HepG2 (cell line): ENCODE data around the gene TBC1D22A. TPM values are rescaled to one million over a fixed set of nuclear protein-coding genes. Genes with fewer than 3 reads are reported as not detected.

Experiments
- ATAC-seq: fragments of 200-7000 bp; cut with Tn5 transposase; 3 replicates; pipeline ENCODE4 v1.9.1; 2020; ENCODE audit warnings: mild to moderate bottlenecking, moderate library complexity
- BruUV-seq: library from RNA; stranded (reverse); fragments of 400-500 nt; replicated peaks from 2 replicates; lab custom pipeline; 2021; lab: Mats Ljungman, UMichigan
- CTCF ChIA-PET: fragments of 300-600 bp; formaldehyde crosslinking; extraction: SDS; loops from one replicate; lab custom pipeline; 2021; ENCODE audit warnings: low total read pairs, inconsistent platforms, low intra/inter-chr PET ratio; lab: Yijun Ruan, JAX
- POLR2A ChIA-PET: fragments of 350-600 bp; sonication (Branson Sonifier 250); formaldehyde crosslinking; loops from one replicate; lab custom pipeline; 2020; ENCODE audit warnings: antibody characterized with exemption, inconsistent platforms; lab: Yijun Ruan, JAX
- DNase-seq: peaks from one replicate; pipeline ENCODE4 v3.0.0-alpha.2; 2015; ENCODE audit warnings: low spot score
- FAIRE-seq: peaks from 3 replicates; lab custom pipeline; 2011; peaks lifted over from hg19 to GRCh38; lab: Jason Lieb, UNC
- H2AFZ ChIP-seq: one replicate; pipeline ENCODE4 v1.6.1; 2011; ENCODE audit warnings: low read length, inconsistent platforms
- H3K27ac ChIP-seq: fragments of 300-600 bp; 3 replicates; pipeline ENCODE4 v1.8.0; 2011; ENCODE audit warnings: mixed run types, mild to moderate bottlenecking, mixed read lengths, low read length, inconsistent platforms; ENCODE audit not compliant: insufficient read depth; ENCODE audit errors: extremely low read length
- H3K27me3 ChIP-seq, 2 experiments: fragments of 200-600 bp in 1 of 2; 2 replicates in 1 of 2; 3 replicates in 1 of 2; pipeline versions ENCODE4 v1.6.0 to v1.8.0; 2011; ENCODE audit warnings: low read length in 2 of 2, mild to moderate bottlenecking in 2 of 2, moderate library complexity in 2 of 2, inconsistent platforms in 1 of 2; ENCODE audit not compliant: insufficient read depth in 2 of 2, control insufficient read depth in 1 of 2
- H3K36me3 ChIP-seq, 2 experiments: fragments of 200-600 bp in 1 of 2; replicated peaks in 1 of 2; 2 replicates in 1 of 2; 3 replicates in 1 of 2; pipeline versions ENCODE4 v1.5.1 to v1.8.0; 2011; ENCODE audit warnings: low read length in 2 of 2, inconsistent platforms in 1 of 2; ENCODE audit not compliant: insufficient read depth in 2 of 2, control insufficient read depth in 1 of 2
- H3K4me1 ChIP-seq: 2 replicates; pipeline ENCODE4 v1.5.1; 2012; ENCODE audit warnings: low read length, inconsistent platforms; ENCODE audit not compliant: insufficient read depth
- H3K4me2 ChIP-seq: 2 replicates; pipeline ENCODE4 v1.6.0; 2011; ENCODE audit warnings: low read depth, low read length, inconsistent platforms
- H3K4me3 ChIP-seq, 3 experiments: fragments of 200-600 bp in 1 of 3; sonication (generic), shearing (Covaris generic) in 1 of 3; replicated peaks in 1 of 3; 2 replicates each; pipeline ENCODE4 v1.5.1; 2011 to 2016; ENCODE audit warnings: low read length in 3 of 3, inconsistent platforms in 2 of 3, low read depth in 2 of 3, mild to moderate bottlenecking in 2 of 3, control low read depth in 1 of 3, mixed read lengths in 1 of 3; ENCODE audit not compliant: insufficient read depth in 1 of 3
- H3K79me2 ChIP-seq: one replicate; pipeline ENCODE4 v1.6.1; 2011; ENCODE audit warnings: low read length, inconsistent platforms; ENCODE audit not compliant: insufficient read depth
- H3K9ac ChIP-seq: 2 replicates; pipeline ENCODE4 v1.6.0; 2011; ENCODE audit warnings: mild to moderate bottlenecking, low read depth, low read length, inconsistent platforms; ENCODE audit not compliant: insufficient read depth
- H3K9me3 ChIP-seq: 2 replicates; pipeline ENCODE4 v1.5.1; 2012; ENCODE audit warnings: mild to moderate bottlenecking, low read length
- H4K20me1 ChIP-seq: 2 replicates; pipeline ENCODE4 v1.6.0; 2011; ENCODE audit warnings: inconsistent platforms, mild to moderate bottlenecking, low read length, moderate library complexity; ENCODE audit not compliant: insufficient read depth
- CCDC6 ChIP-seq: sonication (generic); formaldehyde crosslinking; IDR thresholded peaks from 2 replicates; pipeline ENCODE4 v1.8.1; 2022; ENCODE audit warnings: mild to moderate bottlenecking, missing genetic modification reagents, moderate library complexity
- FOSL1 ChIP-seq: sonication (generic); formaldehyde crosslinking; IDR thresholded peaks from 2 replicates; pipeline ENCODE4 v1.9.0; 2021; ENCODE audit warnings: missing genetic modification reagents, borderline replicate concordance
- GABPB1 ChIP-seq: IDR thresholded peaks from 2 replicates; pipeline ENCODE4 v1.6.1; 2016; ENCODE audit warnings: mild to moderate bottlenecking, missing genetic modification reagents, moderate library complexity, missing compliant biosample characterization
- HMG20B ChIP-seq: conservative IDR thresholded peaks from 2 replicates; pipeline ENCODE4 v1.6.1; 2016; ENCODE audit warnings: missing genetic modification reagents, missing compliant biosample characterization
- HNRNPLL ChIP-seq: fragments of 200-400 bp; formaldehyde crosslinking; IDR thresholded peaks from 2 replicates; pipeline ENCODE4 v1.6.1; 2017; ENCODE audit warnings: mild to moderate bottlenecking, low read depth, low read length; ENCODE audit not compliant: poor library complexity, severe bottlenecking
- ISX ChIP-seq: sonication (generic); formaldehyde crosslinking; conservative IDR thresholded peaks from 2 replicates; pipeline ENCODE4 v1.5.0; 2020; ENCODE audit warnings: missing genetic modification reagents
- NCOA1 ChIP-seq: sonication (generic); formaldehyde crosslinking; IDR thresholded peaks from 2 replicates; pipeline ENCODE4 v1.9.0; 2021; ENCODE audit warnings: missing genetic modification reagents
- REL ChIP-seq: sonication (generic); formaldehyde crosslinking; conservative IDR thresholded peaks from 2 replicates; pipeline ENCODE4 v1.8.0; 2022; ENCODE audit warnings: mild to moderate bottlenecking, missing genetic modification reagents, moderate library complexity
- SNAPC2 ChIP-seq: sonication (generic); formaldehyde crosslinking; IDR thresholded peaks from 2 replicates; pipeline ENCODE4 v1.8.1; 2022; ENCODE audit warnings: mild to moderate bottlenecking, missing genetic modification reagents
- ZNF564 ChIP-seq: sonication (generic); formaldehyde crosslinking; IDR thresholded peaks from 2 replicates; pipeline ENCODE4 v1.8.1; 2023; ENCODE audit warnings: mild to moderate bottlenecking, missing genetic modification reagents
- WGBS: methylation state at CpG from one replicate; pipeline ENCODE4 v1.1.6; 2017; ENCODE audit warnings: low lambda C conversion rate; 5-methylcytosine and 5-hydroxymethylcytosine counted together
- in situ Hi-C: cut with HindIII; loops from 2 replicates; pipeline ENCODE4 v1.10.0; 2017; ENCODE audit warnings: low pct_unique_long_range_greater_than_20kb; ENCODE audit not compliant: extremely low pct_ligation_motif_present
- intact Hi-C: fragments of 100-400 bp; cut with micrococcal nuclease; formaldehyde crosslinking; loops from one replicate; pipeline ENCODE4 v1.10.0; 2022; ENCODE audit not compliant: unreplicated experiment
- polyA plus RNA-seq, 8 experiments: library from polyadenylated mRNA; depleted of rRNA in 3 of 8; stranded (reverse) in 7 of 8; unstranded in 1 of 8; fragments of >200 nt; fragmentation: Illumina TruSeq in 4 of 8; extraction: Trizol in 4 of 8; gene quantifications; 2 replicates each; pipeline versions ENCODE4 v1.2.1 to v1.2.3, GENCODE V29; 2011 to 2016; ENCODE audit warnings: low read depth in 4 of 8, missing spikeins in 1 of 8, mixed read lengths in 1 of 8; ENCODE audit not compliant: insufficient read depth in 1 of 8
- total RNA-seq, 5 experiments: library from RNA; depleted of rRNA; stranded (reverse); fragments of >200 nt; fragmentation: Illumina TruSeq; extraction: Trizol; gene quantifications; 2 replicates each; pipeline ENCODE4 v1.2.3, GENCODE V29; 2016; ENCODE audit warnings: low read depth in 1 of 5
- TF ChIP-seq, protein P1 (sequence below): sonication (generic); formaldehyde crosslinking; IDR thresholded peaks from 2 replicates; pipeline ENCODE4 v1.5.1; 2020; ENCODE audit warnings: missing genetic modification reagents, mild to moderate bottlenecking, borderline replicate concordance
- TF ChIP-seq, protein P2 (sequence below): sonication (generic); formaldehyde crosslinking; IDR thresholded peaks from 2 replicates; pipeline ENCODE4 v1.4.0; 2020; ENCODE audit warnings: missing genetic modification reagents
- TF ChIP-seq, protein P3 (sequence below): sonication (generic); formaldehyde crosslinking; IDR thresholded peaks from 2 replicates; pipeline ENCODE4 v1.9.0; 2021; ENCODE audit warnings: missing genetic modification reagents, mild to moderate bottlenecking, borderline replicate concordance

Gene TBC1D22A
- total and polyA plus RNA-seq, 2 of the 13 experiments (the other 11 are each of a cell fraction or from before 2014, with no cell fraction given) = 17.3 to 18.0 TPM

DNA sequence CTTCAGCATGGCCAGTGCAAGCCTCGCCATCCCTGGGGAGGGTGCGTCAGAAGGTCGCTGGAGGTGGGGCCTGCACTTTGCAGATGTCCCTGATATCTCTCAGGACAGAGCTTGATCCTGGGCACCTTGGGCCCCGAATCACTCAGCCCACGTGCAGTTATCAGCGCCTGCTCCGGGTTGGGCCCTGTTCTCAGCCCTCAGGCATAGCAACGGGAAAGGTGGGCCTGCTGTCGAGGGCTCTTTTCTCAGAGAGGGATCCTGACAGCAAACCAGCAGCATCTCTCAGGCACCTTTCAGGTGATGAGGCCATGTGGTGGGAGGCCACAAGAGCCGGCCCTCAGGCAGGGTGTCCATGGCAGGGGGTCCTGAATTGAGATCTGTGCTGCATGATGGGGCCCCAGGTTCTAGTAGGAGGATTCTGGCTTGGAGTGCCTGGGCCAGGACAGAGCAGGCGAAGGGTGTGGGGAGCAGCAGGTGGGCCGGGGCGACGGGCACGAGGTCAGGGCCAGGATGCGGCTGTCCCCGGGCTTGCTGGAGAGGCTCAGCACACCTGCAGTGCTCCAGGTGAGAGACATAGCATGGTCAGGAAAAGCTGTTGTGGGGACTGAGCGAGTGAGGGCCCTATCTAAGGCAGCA, 280.5 kb downstream of the TBC1D22A start:
- H3K27ac ChIP-seq = no peak overlapping the region
- H3K79me2 ChIP-seq = no peaks in the 10 kb centered on the region
- DNase-seq (no peak), ATAC-seq (no peak), FAIRE-seq (no peak)
- no peak overlapping the region for H3K4me2 ChIP-seq
- H3K9me3 ChIP-seq = no peaks in the 10 kb centered on the region
- CTCF ChIA-PET = no interaction called here
- H3K9ac ChIP-seq = no peak overlapping the region
- WGBS = 87% methylated on average over 11 of the region's 18 CpGs
- intact Hi-C loops = no loop called here
- H4K20me1 ChIP-seq = no peaks in the 10 kb centered on the region; the same call in 1 of the 2 replicates
- BruUV-seq = no TSS peak
- TF ChIP-seq, protein P1, sequence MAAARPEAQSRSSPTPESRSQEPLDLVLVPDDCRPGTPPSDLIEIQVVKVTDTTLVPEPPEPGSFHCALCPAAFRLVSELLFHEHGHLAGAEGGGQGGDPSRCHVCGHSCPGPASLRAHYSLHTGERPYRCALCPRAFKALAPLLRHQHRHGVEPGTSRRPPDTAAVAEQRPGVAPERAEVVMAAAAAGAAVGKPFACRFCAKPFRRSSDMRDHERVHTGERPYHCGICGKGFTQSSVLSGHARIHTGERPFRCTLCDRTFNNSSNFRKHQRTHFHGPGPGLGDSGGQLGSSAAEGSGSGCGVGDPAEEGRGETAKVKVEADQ (CRISPR knock-in tag) = no peak
- TF ChIP-seq HNRNPLL (no peak), REL (no peak), SNAPC2 (no peak), GABPB1 (CRISPR knock-in tag) (no peak), HMG20B (CRISPR knock-in tag) (no peak), FOSL1 (CRISPR knock-in tag) (no peak), ZNF564 (CRISPR knock-in tag) (no peak), NCOA1 (CRISPR knock-in tag) (no peak), CCDC6 (CRISPR knock-in tag) (no peak), ISX (CRISPR knock-in tag) (no peak)
- TF ChIP-seq, protein P2, sequence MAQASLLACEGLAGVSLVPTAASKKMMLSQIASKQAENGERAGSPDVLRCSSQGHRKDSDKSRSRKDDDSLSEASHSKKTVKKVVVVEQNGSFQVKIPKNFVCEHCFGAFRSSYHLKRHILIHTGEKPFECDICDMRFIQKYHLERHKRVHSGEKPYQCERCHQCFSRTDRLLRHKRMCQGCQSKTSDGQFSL = no peak
- TF ChIP-seq, protein P3, sequence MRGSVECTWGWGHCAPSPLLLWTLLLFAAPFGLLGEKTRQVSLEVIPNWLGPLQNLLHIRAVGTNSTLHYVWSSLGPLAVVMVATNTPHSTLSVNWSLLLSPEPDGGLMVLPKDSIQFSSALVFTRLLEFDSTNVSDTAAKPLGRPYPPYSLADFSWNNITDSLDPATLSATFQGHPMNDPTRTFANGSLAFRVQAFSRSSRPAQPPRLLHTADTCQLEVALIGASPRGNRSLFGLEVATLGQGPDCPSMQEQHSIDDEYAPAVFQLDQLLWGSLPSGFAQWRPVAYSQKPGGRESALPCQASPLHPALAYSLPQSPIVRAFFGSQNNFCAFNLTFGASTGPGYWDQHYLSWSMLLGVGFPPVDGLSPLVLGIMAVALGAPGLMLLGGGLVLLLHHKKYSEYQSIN (CRISPR knock-in tag) = no peak
- POLR2A ChIA-PET = no interaction called here
- in situ Hi-C loops = no loop called here
- peaks cover 0 to 2% of the 10 kb centered on the region in 2 experiments; a peak in 2 of 5 replicates for H3K36me3 ChIP-seq
- H3K4me3 ChIP-seq = no peak overlapping the region
- no peak overlapping the region for H2AFZ ChIP-seq
- H3K27me3 ChIP-seq = no peaks in the 10 kb centered on the region
- H3K4me1 ChIP-seq = peaks cover 19% of the 10 kb centered on the region
